ENCODE measurements around the gene XPNPEP1. TPM values are rescaled to one million over a fixed set of nuclear protein-coding genes. Genes with fewer than 3 reads are reported as not detected.

Gene XPNPEP1
- total RNA-seq, 2 donors from 2014 or later, result 39.2 to 50.2 TPM

- H3K27me3 ChIP-seq (ENCODE audit: control insufficient read depth, insufficient read depth, low read length, poor library complexity, severe bottlenecking), result no peaks in the 10 kb centered on the region
- H3K9ac ChIP-seq (ENCODE audit: extremely low read depth, low read length, poor library complexity, severe bottlenecking), result no peak overlapping the region
- H3K36me3 ChIP-seq (ENCODE audit: control insufficient read depth, insufficient read depth, low read length), result peaks cover 33% of the 10 kb centered on the region
- 94 to 99% methylated on average over 9 to 10 of the region's 10 CpGs for WGBS, 2 experiments (ENCODE audit: insufficient coverage in 1 of 2, insufficient read length in 1 of 2)
- peaks cover 23% of the 10 kb centered on the region for H3K4me1 ChIP-seq (ENCODE audit: control insufficient read depth, insufficient read depth, low read length)
- Mint-ChIP-seq H3K4me1 (peaks cover 39% of the 10 kb centered on the region), H3K27me3 (ENCODE audit: insufficient read depth) (no peaks in the 10 kb centered on the region), H3K27ac (peak overlapping the region; percentile 32), H3K36me3 (ENCODE audit: low read depth) (peaks cover 24% of the 10 kb centered on the region), H3K9me3 (no peaks in the 10 kb centered on the region), H3K4me3 (no peak overlapping the region)
- DNase-seq, result no peak
- H3K27ac ChIP-seq (ENCODE audit: low read depth, low read length), result no peak overlapping the region
- no peak overlapping the region for H3K4me3 ChIP-seq (ENCODE audit: low read length)
- TF ChIP-seq CTCF (conservative IDR thresholded peaks at IDR 0.05), result no peak
- H3K9me3 ChIP-seq (ENCODE audit: control insufficient read depth, low read length), result no peaks in the 10 kb centered on the region
Measured at GRCh38 chr10:109886037-109886780, 37.1 kb downstream of the XPNPEP1 start.

GRCh38 chr10:109883859-109884771 lies 39.2 kb downstream of the XPNPEP1 start:
- peaks cover 37% of the 10 kb centered on the region for H3K4me1 Mint-ChIP-seq
- H3K9ac ChIP-seq (ENCODE audit: extremely low read depth, low read length, poor library complexity, severe bottlenecking), result no peak overlapping the region
- TF ChIP-seq CTCF (conservative IDR thresholded peaks at IDR 0.05), result peak; percentile 98

GRCh38 chr10:109882251-109883057 lies 40.9 kb downstream of the XPNPEP1 start:
- DNase-seq, result peak; percentile 26
- TF ChIP-seq CTCF (conservative IDR thresholded peaks at IDR 0.05), result no peak
- H3K27me3 ChIP-seq (ENCODE audit: control insufficient read depth, insufficient read depth, low read length, poor library complexity, severe bottlenecking), result no peaks in the 10 kb centered on the region
- H3K4me1 Mint-ChIP-seq, result peaks cover 23% of the 10 kb centered on the region
- H3K4me3 Mint-ChIP-seq, result no peak overlapping the region
- 94 to 96% methylated on average over 3 to 8 of the region's 8 CpGs for WGBS, 2 experiments (ENCODE audit: insufficient coverage in 1 of 2, insufficient read length in 1 of 2)
- no peak overlapping the region for H3K4me3 ChIP-seq (ENCODE audit: low read length)
- H3K36me3 ChIP-seq (ENCODE audit: control insufficient read depth, insufficient read depth, low read length), result peaks cover 57% of the 10 kb centered on the region
- H3K9me3 Mint-ChIP-seq, result no peaks in the 10 kb centered on the region
- H3K27ac ChIP-seq (ENCODE audit: low read depth, low read length), result no peak overlapping the region
- H3K27me3 Mint-ChIP-seq (ENCODE audit: insufficient read depth), result no peaks in the 10 kb centered on the region
- H3K36me3 Mint-ChIP-seq (ENCODE audit: low read depth), result peaks cover 35% of the 10 kb centered on the region
- no peak overlapping the region for H3K27ac Mint-ChIP-seq
- peaks cover 10% of the 10 kb centered on the region for H3K4me1 ChIP-seq (ENCODE audit: control insufficient read depth, insufficient read depth, low read length)
- no peaks in the 10 kb centered on the region for H3K9me3 ChIP-seq (ENCODE audit: control insufficient read depth, low read length)
- no peak overlapping the region for H3K9ac ChIP-seq (ENCODE audit: extremely low read depth, low read length, poor library complexity, severe bottlenecking)

More at GRCh38 chr10:109883859-109884771, 39.2 kb downstream of the XPNPEP1 start:
- peaks cover 49% of the 10 kb centered on the region for H3K36me3 ChIP-seq (ENCODE audit: control insufficient read depth, insufficient read depth, low read length)
- peak; percentile 96 for DNase-seq
- H3K27me3 ChIP-seq (ENCODE audit: control insufficient read depth, insufficient read depth, low read length, poor library complexity, severe bottlenecking), result no peaks in the 10 kb centered on the region
- no peak overlapping the region for H3K4me3 Mint-ChIP-seq
- H3K9me3 Mint-ChIP-seq, result no peaks in the 10 kb centered on the region
- H3K27ac ChIP-seq (ENCODE audit: low read depth, low read length), result no peak overlapping the region
- peaks cover 26% of the 10 kb centered on the region for H3K36me3 Mint-ChIP-seq (ENCODE audit: low read depth)
- H3K4me1 ChIP-seq (ENCODE audit: control insufficient read depth, insufficient read depth, low read length), result peaks cover 23% of the 10 kb centered on the region
- peak overlapping the region; percentile 94 for H3K27ac Mint-ChIP-seq
- no peaks in the 10 kb centered on the region for H3K27me3 Mint-ChIP-seq (ENCODE audit: insufficient read depth)
- WGBS, 2 experiments (ENCODE audit: insufficient coverage in 1 of 2, insufficient read length in 1 of 2), result 34 to 36% methylated on average over 15 to 17 of the region's 17 CpGs
- H3K4me3 ChIP-seq (ENCODE audit: low read length), result no peak overlapping the region
- no peaks in the 10 kb centered on the region for H3K9me3 ChIP-seq (ENCODE audit: control insufficient read depth, low read length)

All from endodermal cell (in vitro differentiated cells).